Epithelial cell of proximal tubule (primary cell): ENCODE data around the gene RYR2. TPM values are rescaled to one million over a fixed set of nuclear protein-coding genes. Genes with fewer than 3 reads are reported as not detected.

Source experiments
- DNase-seq: peaks from one replicate; pipeline ENCODE4 v3.0.0-alpha.2; 2011; ENCODE audit warnings: low read depth
- H3K4me3 ChIP-seq: 2 replicates; pipeline ENCODE4 v1.5.1; 2011; ENCODE audit warnings: low read depth, mild to moderate bottlenecking, low read length
- total RNA-seq: library from RNA; depleted of rRNA; stranded (reverse); fragments of >200 nt; gene quantifications from 2 replicates; pipeline ENCODE4 v1.2.3, GENCODE V29; 2015
- TF ChIP-seq, protein P1 (sequence below): conservative IDR thresholded peaks from 2 replicates; pipeline ENCODE4 v1.5.1; 2012; ENCODE audit warnings: low read depth, mild to moderate bottlenecking, low read length

RYR2 gene
- total RNA-seq, 1 donor from 2014 or later, result 0.63 TPM

DNA sequence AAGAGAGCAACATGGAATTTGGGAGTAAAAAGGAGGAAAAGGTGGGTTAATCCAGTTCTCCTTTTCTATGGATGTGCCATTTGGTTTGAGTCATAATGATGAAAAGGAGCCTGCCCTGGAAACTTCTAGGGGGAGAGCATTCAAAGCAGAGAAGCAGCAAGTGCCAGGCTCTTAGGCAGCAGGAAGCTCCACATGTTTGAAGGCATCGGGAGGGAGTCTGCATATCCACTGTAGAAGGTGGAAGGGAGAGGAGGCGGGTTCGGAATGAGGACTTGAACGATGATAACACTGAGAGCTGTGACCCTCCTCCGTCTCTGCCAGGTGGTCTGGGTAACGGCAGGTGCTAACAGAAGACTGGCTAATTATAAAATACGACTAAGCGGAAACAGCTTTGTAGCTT is 128.2 kb downstream of the RYR2 start:
- H3K4me3 ChIP-seq, result no peak overlapping the region
- DNase-seq, result no peak
- TF ChIP-seq, protein P1, sequence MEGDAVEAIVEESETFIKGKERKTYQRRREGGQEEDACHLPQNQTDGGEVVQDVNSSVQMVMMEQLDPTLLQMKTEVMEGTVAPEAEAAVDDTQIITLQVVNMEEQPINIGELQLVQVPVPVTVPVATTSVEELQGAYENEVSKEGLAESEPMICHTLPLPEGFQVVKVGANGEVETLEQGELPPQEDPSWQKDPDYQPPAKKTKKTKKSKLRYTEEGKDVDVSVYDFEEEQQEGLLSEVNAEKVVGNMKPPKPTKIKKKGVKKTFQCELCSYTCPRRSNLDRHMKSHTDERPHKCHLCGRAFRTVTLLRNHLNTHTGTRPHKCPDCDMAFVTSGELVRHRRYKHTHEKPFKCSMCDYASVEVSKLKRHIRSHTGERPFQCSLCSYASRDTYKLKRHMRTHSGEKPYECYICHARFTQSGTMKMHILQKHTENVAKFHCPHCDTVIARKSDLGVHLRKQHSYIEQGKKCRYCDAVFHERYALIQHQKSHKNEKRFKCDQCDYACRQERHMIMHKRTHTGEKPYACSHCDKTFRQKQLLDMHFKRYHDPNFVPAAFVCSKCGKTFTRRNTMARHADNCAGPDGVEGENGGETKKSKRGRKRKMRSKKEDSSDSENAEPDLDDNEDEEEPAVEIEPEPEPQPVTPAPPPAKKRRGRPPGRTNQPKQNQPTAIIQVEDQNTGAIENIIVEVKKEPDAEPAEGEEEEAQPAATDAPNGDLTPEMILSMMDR, result no peak

DNA sequence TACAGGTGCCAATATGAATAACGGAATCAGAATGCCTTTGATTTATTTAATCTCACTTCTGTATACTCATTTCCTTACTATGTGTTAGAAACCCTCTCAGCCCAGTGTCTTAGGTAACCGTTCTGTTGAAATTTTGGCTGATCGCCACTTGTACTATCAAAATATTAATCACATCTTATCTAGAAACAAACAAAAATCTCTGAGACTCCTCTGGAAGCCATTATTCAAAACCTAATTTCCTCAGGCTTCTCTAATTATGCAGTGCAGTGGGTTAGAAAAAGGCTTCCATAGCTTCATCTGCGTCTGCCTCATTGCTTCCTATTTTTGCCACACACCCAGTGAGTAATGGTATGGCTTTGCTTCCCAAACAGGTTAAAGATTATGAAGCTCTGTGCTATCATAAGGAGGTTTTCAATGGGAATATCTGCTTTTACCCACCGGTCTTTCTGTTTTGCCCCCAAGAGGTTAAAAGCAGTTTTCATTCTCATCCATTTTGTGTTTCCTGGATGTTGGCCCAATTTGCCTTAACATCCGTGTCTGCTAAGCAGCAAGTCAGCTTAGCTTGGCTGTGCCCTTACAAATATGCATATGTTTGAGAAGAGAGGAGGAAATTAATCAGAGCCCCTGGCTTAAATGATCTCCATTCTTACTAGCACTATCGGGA is 129.6 kb downstream of the RYR2 start:
- no peak for DNase-seq
- H3K4me3 ChIP-seq, result no peak overlapping the region
- TF ChIP-seq, protein P1, result no peak

DNA sequence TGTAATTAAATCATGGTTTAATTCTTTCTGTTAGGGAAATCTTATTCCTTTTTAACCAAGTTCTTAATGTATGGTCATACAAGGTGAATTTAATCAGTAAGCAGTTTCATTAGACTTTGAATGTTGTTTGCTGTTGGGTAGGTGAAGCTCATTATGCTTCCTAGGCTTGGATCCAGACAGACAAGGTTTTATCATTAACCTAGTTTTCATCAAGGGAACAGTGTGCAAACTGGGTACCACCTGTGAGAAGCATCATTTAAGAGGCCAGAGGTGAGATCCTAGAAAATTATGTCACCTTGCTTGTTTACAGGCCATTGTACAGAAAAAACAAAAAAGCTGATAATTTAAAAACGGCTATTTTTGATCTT is 130.1 kb downstream of the RYR2 start:
- no peak overlapping the region for H3K4me3 ChIP-seq
- DNase-seq, result no peak
- TF ChIP-seq, protein P1, result no peak

DNA sequence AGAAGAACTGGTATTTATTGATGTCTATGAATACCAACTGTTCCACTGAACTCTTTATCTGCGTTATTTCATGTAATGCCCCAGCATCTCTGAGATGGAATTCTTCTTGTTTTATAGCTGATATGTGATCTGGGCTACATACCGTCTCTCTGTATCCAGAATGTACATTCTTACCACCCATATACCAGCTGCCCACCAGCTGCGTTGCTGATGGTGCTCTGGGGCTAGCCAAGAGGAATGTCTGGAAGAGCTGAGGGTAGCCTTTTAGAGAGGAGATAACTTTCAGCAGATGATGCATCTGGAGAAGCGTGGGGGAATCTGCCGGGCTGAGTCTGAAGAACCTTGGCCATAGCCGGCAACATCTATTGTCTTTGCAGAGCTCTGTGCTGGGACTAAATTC is 137.5 kb downstream of the RYR2 start:
- no peak overlapping the region for H3K4me3 ChIP-seq
- no peak for DNase-seq

DNA sequence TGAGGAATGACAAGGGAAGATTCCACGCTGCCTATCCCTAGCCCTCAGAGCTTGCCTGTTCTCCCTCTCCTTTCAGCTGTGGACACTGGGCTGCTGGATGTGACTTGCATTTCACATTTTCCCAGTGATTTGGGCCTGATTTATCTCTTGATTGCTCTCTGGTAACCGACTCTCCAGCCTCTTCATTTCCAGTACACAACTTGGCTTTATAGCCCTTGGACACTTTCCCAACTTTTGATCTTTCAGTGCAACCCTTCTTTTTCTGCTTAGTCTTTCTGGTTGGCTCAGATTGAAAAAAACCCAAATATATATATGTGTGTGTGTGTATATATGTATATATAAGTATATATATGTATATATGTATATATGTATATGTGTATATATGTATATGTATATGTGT is 138.3 kb downstream of the RYR2 start:
- TF ChIP-seq, protein P1, result no peak
- no peak overlapping the region for H3K4me3 ChIP-seq
- DNase-seq, result no peak

More for the DNA sequence above, 137.5 kb downstream of the RYR2 start:
- TF ChIP-seq, protein P1, result no peak

DNA sequence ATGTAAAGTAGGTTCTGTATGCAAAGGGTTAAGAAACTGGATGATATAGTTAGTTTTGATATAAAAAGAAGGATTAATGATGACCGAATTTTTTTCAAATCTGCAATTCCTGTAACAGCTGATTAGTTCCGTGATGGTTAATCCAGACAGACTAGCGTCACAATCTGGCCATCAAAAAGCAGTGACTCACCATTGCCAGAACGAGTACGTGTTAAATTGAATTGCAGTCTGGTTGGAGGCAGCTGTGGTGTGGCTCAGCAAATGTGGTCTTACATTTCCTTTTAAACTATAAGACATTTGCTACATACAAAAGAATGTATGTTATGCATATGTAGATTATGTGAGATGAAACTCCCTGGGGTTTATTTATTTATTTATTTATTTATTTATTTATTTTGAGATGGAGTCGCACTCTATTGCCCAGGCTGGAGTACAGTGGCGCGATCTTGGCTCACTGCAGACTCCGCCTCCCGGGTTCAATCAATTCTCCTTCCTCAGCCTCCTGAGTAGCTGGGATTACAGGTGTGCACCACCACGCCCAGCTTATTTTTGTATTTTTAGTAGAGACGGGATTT is 139.8 kb downstream of the RYR2 start:
- TF ChIP-seq, protein P1, result no peak
- no peak overlapping the region for H3K4me3 ChIP-seq
- no peak for DNase-seq

DNA sequence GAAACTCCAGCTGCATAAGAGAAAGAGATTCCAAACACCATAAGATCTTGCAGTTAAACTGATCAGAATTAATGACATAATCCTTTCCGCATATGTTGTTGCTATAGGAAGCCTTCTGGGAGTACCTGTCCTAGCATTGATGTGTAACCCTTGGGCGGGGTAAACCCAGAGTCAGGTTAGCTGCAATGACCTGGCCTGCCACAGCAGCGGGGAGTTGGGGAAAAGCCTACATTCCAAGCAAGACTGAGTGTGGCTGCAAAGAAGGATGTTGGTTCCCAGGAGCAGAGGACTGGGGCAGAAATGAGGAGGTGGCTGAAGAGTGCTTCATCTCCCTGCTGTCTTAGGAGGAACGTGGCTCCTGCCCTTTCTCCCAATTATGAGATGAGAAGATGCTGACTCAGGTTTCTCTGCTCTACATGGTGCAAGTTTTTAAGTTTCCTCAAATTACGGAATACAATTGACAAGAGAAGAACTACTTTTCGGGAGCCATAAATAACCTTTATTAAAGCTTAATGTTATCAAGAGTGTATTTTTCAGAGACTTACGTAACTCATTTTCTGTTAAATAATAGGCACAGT is 142.1 kb downstream of the RYR2 start:
- H3K4me3 ChIP-seq, result no peak overlapping the region
- TF ChIP-seq, protein P1, result no peak
- DNase-seq, result no peak
